Tibial nerve (tissue), 3 donors: ENCODE results near the gene NPPA.

ENCODE experiments used
- POLR2A ChIP-seq, 2 donors: fragments of 450-650 bp; IDR thresholded peaks; one replicate each; pipeline ENCODE4 v1.6.1; 2017; ENCODE audit warnings: antibody characterized with exemption in 2 of 2, mild to moderate bottlenecking in 2 of 2, moderate library complexity in 2 of 2
- TF ChIP-seq, protein P1 (sequence below), 5 experiments: fragments of 200-600 bp in 3 of 5; fragments of 450-650 bp in 2 of 5; sonication (generic) in 3 of 5; IDR thresholded peaks; one replicate each; pipeline ENCODE4 v1.5.1; 2016 to 2019; ENCODE audit warnings: antibody characterized with exemption in 5 of 5, mild to moderate bottlenecking in 3 of 5, moderate library complexity in 2 of 5

DNA sequence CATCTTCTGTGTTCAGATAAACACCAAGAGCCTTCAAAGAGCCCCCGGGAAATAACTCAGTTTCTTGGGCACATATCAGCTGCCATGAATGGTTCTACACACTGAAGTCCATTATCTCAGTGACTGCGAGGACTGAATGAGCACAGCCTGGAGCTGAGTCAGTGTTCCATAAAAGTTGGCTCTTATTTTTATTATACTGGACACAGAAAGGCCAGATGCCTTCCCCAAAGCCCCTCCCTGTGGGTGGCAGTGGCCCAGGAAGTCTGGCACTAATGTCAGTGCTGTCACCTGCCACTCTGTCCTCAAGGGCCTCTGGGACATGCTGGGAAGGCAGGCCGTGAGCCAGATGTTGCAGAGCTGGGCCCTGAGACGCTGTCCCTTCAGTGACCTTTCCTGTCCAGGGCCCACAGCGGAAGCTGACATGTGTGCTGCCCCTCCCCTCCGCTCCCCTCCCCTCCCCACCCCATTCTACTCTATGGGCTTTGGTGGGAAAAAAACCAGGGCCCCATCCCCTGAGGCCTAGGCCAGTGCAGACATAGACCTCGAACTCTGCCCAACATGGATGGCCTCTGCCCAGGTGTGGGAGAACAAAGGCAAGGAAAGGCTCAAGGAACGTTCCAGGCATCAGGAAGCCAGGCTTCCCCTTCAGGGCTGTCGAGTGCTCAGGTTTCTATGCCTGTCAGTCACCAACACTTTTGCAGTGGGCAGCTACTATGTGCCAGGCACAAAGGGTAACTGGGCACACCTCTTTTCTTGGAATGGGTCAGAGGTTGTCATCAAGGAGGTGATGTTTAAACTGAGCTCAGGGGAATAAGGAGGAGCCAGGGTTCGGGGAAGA is 33.5 kb upstream of the NPPA start:
- TF ChIP-seq, protein P1, sequence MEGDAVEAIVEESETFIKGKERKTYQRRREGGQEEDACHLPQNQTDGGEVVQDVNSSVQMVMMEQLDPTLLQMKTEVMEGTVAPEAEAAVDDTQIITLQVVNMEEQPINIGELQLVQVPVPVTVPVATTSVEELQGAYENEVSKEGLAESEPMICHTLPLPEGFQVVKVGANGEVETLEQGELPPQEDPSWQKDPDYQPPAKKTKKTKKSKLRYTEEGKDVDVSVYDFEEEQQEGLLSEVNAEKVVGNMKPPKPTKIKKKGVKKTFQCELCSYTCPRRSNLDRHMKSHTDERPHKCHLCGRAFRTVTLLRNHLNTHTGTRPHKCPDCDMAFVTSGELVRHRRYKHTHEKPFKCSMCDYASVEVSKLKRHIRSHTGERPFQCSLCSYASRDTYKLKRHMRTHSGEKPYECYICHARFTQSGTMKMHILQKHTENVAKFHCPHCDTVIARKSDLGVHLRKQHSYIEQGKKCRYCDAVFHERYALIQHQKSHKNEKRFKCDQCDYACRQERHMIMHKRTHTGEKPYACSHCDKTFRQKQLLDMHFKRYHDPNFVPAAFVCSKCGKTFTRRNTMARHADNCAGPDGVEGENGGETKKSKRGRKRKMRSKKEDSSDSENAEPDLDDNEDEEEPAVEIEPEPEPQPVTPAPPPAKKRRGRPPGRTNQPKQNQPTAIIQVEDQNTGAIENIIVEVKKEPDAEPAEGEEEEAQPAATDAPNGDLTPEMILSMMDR (IDR thresholded peaks at IDR 0.05): no peak
- no peak for TF ChIP-seq POLR2A (IDR thresholded peaks at IDR 0.05)
